SK-N-SH treated with all-trans-retinoic acid at 6 μM for 48 hours (cell line): ENCODE results near the gene FER.

Source experiments
- ATAC-seq: fragments of 200-7000 bp; cut with Tn5 transposase; 3 replicates; pipeline ENCODE4 v1.9.1; 2020; ENCODE audit warnings: mild to moderate bottlenecking, moderate library complexity
- ARNTL ChIP-seq: fragments of 450-650 bp; formaldehyde crosslinking; IDR thresholded peaks from 2 replicates; pipeline ENCODE4 v1.5.0; 2020; ENCODE audit warnings: low read depth, mild to moderate bottlenecking, moderate library complexity, borderline replicate concordance
- BACH2 ChIP-seq: fragments of 250-450 bp; sonication (Bioruptor Pico); IDR thresholded peaks from 2 replicates; pipeline ENCODE4 v1.9.0; 2021; ENCODE audit warnings: mild to moderate bottlenecking, borderline replicate concordance
- CREB5 ChIP-seq: fragments of 250-450 bp; sonication (Bioruptor Pico); IDR thresholded peaks from 2 replicates; pipeline ENCODE4 v1.5.1; 2020; ENCODE audit warnings: low read depth, mild to moderate bottlenecking, moderate library complexity
- CSDC2 ChIP-seq: fragments of 250-450 bp; sonication (Bioruptor Pico); IDR thresholded peaks from 2 replicates; pipeline ENCODE4 v1.5.0; 2020; ENCODE audit warnings: mild to moderate bottlenecking, moderate library complexity
- CSRNP3 ChIP-seq: fragments of 250-450 bp; sonication (Bioruptor Pico); IDR thresholded peaks from 2 replicates; pipeline ENCODE4 v1.5.1; 2021; ENCODE audit warnings: mild to moderate bottlenecking, moderate library complexity
- ESRRG ChIP-seq: fragments of 250-450 bp; sonication (Bioruptor Pico); IDR thresholded peaks from 2 replicates; pipeline ENCODE4 v1.6.1; 2021; ENCODE audit warnings: mild to moderate bottlenecking
- GLIS3 ChIP-seq: fragments of 250-450 bp; sonication (Bioruptor Pico); IDR thresholded peaks from 2 replicates; pipeline ENCODE4 v1.5.0; 2020; ENCODE audit warnings: mild to moderate bottlenecking, moderate library complexity
- ISL1 ChIP-seq: fragments of 250-450 bp; sonication (Bioruptor Pico); IDR thresholded peaks from 2 replicates; pipeline ENCODE4 v2.1.2; 2022; ENCODE audit warnings: mild to moderate bottlenecking, moderate library complexity
- OSR1 ChIP-seq: fragments of 250-450 bp; sonication (Bioruptor Pico); IDR thresholded peaks from 2 replicates; pipeline ENCODE4 v1.8.0; 2022; ENCODE audit warnings: moderate library complexity, mild to moderate bottlenecking, inconsistent platforms
- POU6F1 ChIP-seq: fragments of 250-450 bp; sonication (Bioruptor Pico); IDR thresholded peaks from 2 replicates; pipeline ENCODE4 v1.8.0; 2021; ENCODE audit warnings: low read depth, mild to moderate bottlenecking, moderate library complexity, borderline replicate concordance
- PPARA ChIP-seq: fragments of 250-450 bp; sonication (Bioruptor Pico); IDR thresholded peaks from 2 replicates; pipeline ENCODE4 v1.5.0; 2020; ENCODE audit warnings: mild to moderate bottlenecking, borderline replicate concordance
- RARB ChIP-seq: fragments of 250-450 bp; sonication (Bioruptor Pico); IDR thresholded peaks from 2 replicates; pipeline ENCODE4 v1.8.0; 2021; ENCODE audit warnings: mild to moderate bottlenecking, moderate library complexity
- SNAI2 ChIP-seq: fragments of 250-450 bp; sonication (Bioruptor Pico); IDR thresholded peaks from 2 replicates; pipeline ENCODE4 v1.5.0; 2020; ENCODE audit warnings: mild to moderate bottlenecking, moderate library complexity
- TCF4 ChIP-seq: fragments of 250-450 bp; sonication (Bioruptor Pico); IDR thresholded peaks from 2 replicates; pipeline ENCODE4 v1.8.0; 2021; ENCODE audit warnings: mild to moderate bottlenecking, moderate library complexity, borderline replicate concordance
- TOX ChIP-seq: fragments of 250-450 bp; sonication (Bioruptor Pico); IDR thresholded peaks from 2 replicates; pipeline ENCODE4 v1.8.0; 2021; ENCODE audit warnings: mild to moderate bottlenecking, moderate library complexity, borderline replicate concordance
- TSHZ2 ChIP-seq: fragments of 250-450 bp; sonication (Bioruptor Pico); IDR thresholded peaks from 2 replicates; pipeline ENCODE4 v1.5.0; 2020; ENCODE audit warnings: mild to moderate bottlenecking, moderate library complexity
- ZC3H10 ChIP-seq: fragments of 250-450 bp; sonication (Bioruptor Pico); IDR thresholded peaks from 2 replicates; pipeline ENCODE4 v1.5.1; 2021; ENCODE audit warnings: mild to moderate bottlenecking, moderate library complexity
- ZFP3 ChIP-seq: fragments of 250-450 bp; sonication (Bioruptor Pico); IDR thresholded peaks from 2 replicates; pipeline ENCODE4 v1.5.0; 2020; ENCODE audit warnings: mild to moderate bottlenecking, moderate library complexity
- ZFP30 ChIP-seq: fragments of 450-650 bp; formaldehyde crosslinking; IDR thresholded peaks from 2 replicates; pipeline ENCODE4 v1.5.0; 2022; ENCODE audit warnings: mild to moderate bottlenecking, moderate library complexity
- ZNF565 ChIP-seq: fragments of 450-650 bp; formaldehyde crosslinking; conservative IDR thresholded peaks from 2 replicates; pipeline ENCODE4 v1.5.0; 2020; ENCODE audit warnings: low read depth, mild to moderate bottlenecking, moderate library complexity
- ZNF8 ChIP-seq: fragments of 450-650 bp; formaldehyde crosslinking; IDR thresholded peaks from 2 replicates; pipeline ENCODE4 v1.5.0; 2020; ENCODE audit warnings: mild to moderate bottlenecking, moderate library complexity

FER gene

GRCh38 chr5:108753877-108754276 lies 6.2 kb downstream of the FER start (continued):
- no peak for TF ChIP-seq POU6F1 (CRISPR knock-in tag)
- TF ChIP-seq ISL1 (CRISPR knock-in tag), result no peak

- no peak for ATAC-seq
- TF ChIP-seq ZFP30 (CRISPR knock-in tag) (no peak), ZC3H10 (CRISPR knock-in tag) (no peak), ZFP3 (no peak), TCF4 (CRISPR knock-in tag) (no peak), POU6F1 (CRISPR knock-in tag) (no peak), ESRRG (CRISPR knock-in tag) (no peak), TSHZ2 (no peak), BACH2 (CRISPR knock-in tag) (no peak), ARNTL (CRISPR knock-in tag) (no peak), TOX (CRISPR knock-in tag) (no peak), CREB5 (CRISPR knock-in tag) (no peak), GLIS3 (CRISPR knock-in tag) (no peak), CSDC2 (CRISPR knock-in tag) (no peak), ZNF8 (CRISPR knock-in tag) (no peak), PPARA (CRISPR knock-in tag) (no peak), ZNF565 (CRISPR knock-in tag) (no peak), ISL1 (CRISPR knock-in tag) (no peak)
- TF ChIP-seq, all 23 proteins: peak for 0
Observed at GRCh38 chr5:108760512-108760911, 12.8 kb downstream of the FER start.

GRCh38 chr5:108762660-108763059 lies 15.0 kb downstream of the FER start:
- no peak for ATAC-seq
- TF ChIP-seq ZNF8 (CRISPR knock-in tag) (no peak), BACH2 (CRISPR knock-in tag) (no peak), TCF4 (CRISPR knock-in tag) (no peak), ZC3H10 (CRISPR knock-in tag) (no peak), OSR1 (CRISPR knock-in tag) (no peak), CSDC2 (CRISPR knock-in tag) (no peak), CSRNP3 (CRISPR knock-in tag) (no peak), ESRRG (CRISPR knock-in tag) (no peak), ZFP30 (CRISPR knock-in tag) (no peak), SNAI2 (CRISPR knock-in tag) (no peak), ZNF565 (CRISPR knock-in tag) (no peak), GLIS3 (CRISPR knock-in tag) (no peak), PPARA (CRISPR knock-in tag) (no peak), RARB (no peak), ARNTL (CRISPR knock-in tag) (no peak), ISL1 (CRISPR knock-in tag) (no peak), POU6F1 (CRISPR knock-in tag) (no peak)
